Endothelial cell (in vitro differentiated cells): Measurements from ENCODE around the gene OR9G1. TPM values are rescaled to one million over a fixed set of nuclear protein-coding genes. Genes with fewer than 3 reads are reported as not detected.

Experiments used
- DNase-seq: peaks from one replicate; pipeline ENCODE4 v3.0.0; 2021; ENCODE audit warnings: low spot score
- H3K27ac Mint-ChIP-seq: one replicate; pipeline ENCODE4 v1.8.0; 2021; ENCODE audit warnings: mixed read lengths, inconsistent platforms; ENCODE audit not compliant: unreplicated experiment
- H3K27me3 Mint-ChIP-seq: one replicate; pipeline ENCODE4 v1.8.0; 2021; ENCODE audit warnings: mild to moderate bottlenecking, moderate library complexity, mixed read lengths, inconsistent platforms; ENCODE audit not compliant: unreplicated experiment
- H3K36me3 Mint-ChIP-seq: one replicate; pipeline ENCODE4 v1.8.0; 2021; ENCODE audit warnings: mild to moderate bottlenecking, low read depth, mixed read lengths, inconsistent platforms; ENCODE audit not compliant: unreplicated experiment
- H3K4me1 Mint-ChIP-seq: one replicate; pipeline ENCODE4 v1.8.0; 2021; ENCODE audit warnings: mild to moderate bottlenecking, mixed read lengths, inconsistent platforms; ENCODE audit not compliant: unreplicated experiment
- H3K4me3 Mint-ChIP-seq: one replicate; pipeline ENCODE4 v1.8.0; 2021; ENCODE audit warnings: mild to moderate bottlenecking, mixed read lengths, inconsistent platforms; ENCODE audit not compliant: unreplicated experiment
- H3K9me3 Mint-ChIP-seq: one replicate; pipeline ENCODE4 v1.8.0; 2021; ENCODE audit warnings: mixed read lengths, inconsistent platforms; ENCODE audit not compliant: unreplicated experiment
- total RNA-seq: library from RNA; stranded (reverse); fragmentation: NEBNext Ultra II Directional; extraction: Animal tissue kit (Norgen Biotek cat#: 25700); gene quantifications from one replicate; pipeline ENCODE4 v1.2.1, GENCODE V29; 2021; ENCODE audit not compliant: unreplicated experiment
- TF ChIP-seq, protein P1 (sequence below): fragments of 200-600 bp; sonication (generic); IDR thresholded peaks from one replicate; pipeline ENCODE4 v1.5.0; 2021; ENCODE audit warnings: antibody characterized with exemption; ENCODE audit not compliant: unreplicated experiment

OR9G1 gene
- total RNA-seq, 1 donor from 2014 or later, result not detected

GRCh38 chr11:56714206-56714605 lies 15.3 kb downstream of the OR9G1 start:
- Mint-ChIP-seq H3K27ac (no peak overlapping the region), H3K4me3 (no peak overlapping the region), H3K27me3 (peaks cover 3% of the 10 kb centered on the region), H3K4me1 (no peaks in the 10 kb centered on the region), H3K9me3 (no peaks in the 10 kb centered on the region), H3K36me3 (no peaks in the 10 kb centered on the region)
- TF ChIP-seq, protein P1, sequence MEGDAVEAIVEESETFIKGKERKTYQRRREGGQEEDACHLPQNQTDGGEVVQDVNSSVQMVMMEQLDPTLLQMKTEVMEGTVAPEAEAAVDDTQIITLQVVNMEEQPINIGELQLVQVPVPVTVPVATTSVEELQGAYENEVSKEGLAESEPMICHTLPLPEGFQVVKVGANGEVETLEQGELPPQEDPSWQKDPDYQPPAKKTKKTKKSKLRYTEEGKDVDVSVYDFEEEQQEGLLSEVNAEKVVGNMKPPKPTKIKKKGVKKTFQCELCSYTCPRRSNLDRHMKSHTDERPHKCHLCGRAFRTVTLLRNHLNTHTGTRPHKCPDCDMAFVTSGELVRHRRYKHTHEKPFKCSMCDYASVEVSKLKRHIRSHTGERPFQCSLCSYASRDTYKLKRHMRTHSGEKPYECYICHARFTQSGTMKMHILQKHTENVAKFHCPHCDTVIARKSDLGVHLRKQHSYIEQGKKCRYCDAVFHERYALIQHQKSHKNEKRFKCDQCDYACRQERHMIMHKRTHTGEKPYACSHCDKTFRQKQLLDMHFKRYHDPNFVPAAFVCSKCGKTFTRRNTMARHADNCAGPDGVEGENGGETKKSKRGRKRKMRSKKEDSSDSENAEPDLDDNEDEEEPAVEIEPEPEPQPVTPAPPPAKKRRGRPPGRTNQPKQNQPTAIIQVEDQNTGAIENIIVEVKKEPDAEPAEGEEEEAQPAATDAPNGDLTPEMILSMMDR, result no peak
- no peak for DNase-seq

DNA sequence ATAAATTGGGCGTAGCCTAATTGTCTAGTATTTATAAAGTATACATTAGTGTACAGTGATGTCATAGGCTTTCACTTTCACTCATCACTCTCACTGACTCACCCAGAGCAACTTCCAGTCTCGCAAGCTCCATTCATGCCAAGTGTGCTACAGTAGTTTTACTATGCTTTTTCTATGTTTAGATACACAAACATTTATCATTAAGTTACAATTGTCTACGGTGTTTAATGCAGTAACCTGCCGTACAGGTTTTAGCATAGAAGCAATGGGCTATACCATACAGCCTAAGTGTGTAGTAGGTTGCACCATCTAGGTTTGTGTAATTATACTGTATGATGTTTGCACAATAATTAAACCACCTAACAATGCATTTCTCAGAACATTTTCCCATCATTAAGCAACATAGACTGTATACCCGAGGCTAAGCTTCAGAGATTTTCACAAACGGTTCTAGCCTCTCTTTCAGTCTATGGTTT lies 17.5 kb downstream of the OR9G1 start:
- H3K9me3 Mint-ChIP-seq, result no peaks in the 10 kb centered on the region
- H3K27ac Mint-ChIP-seq, result no peak overlapping the region
- no peak overlapping the region for H3K4me3 Mint-ChIP-seq

DNA sequence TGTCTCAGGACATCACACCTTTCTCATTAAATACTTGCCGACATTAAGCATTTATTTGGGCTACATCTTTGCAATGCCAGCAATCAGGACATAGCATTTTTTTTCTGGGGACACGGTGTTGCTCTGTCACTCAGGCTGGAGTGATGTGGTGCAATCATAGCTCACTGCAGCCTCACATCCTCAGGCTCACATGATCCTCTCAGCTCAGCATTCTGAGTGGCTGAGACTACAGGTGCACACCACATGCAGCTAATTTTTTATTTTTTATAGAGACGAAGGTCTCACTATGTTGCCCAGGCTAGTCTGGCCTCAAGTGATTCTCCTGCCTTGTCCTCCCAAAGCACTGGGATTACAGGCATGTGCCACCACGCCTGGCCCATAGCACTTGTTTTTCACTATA lies 21.6 kb downstream of the OR9G1 start:
- no peak overlapping the region for H3K4me3 Mint-ChIP-seq
- H3K27ac Mint-ChIP-seq, result no peak overlapping the region
- H3K4me1 Mint-ChIP-seq, result no peaks in the 10 kb centered on the region
- H3K27me3 Mint-ChIP-seq, result no peaks in the 10 kb centered on the region
- no peaks in the 10 kb centered on the region for H3K9me3 Mint-ChIP-seq
- TF ChIP-seq, protein P1, result no peak
- H3K36me3 Mint-ChIP-seq, result no peaks in the 10 kb centered on the region
- no peak for DNase-seq

More for the DNA sequence above, 17.5 kb downstream of the OR9G1 start:
- H3K27me3 Mint-ChIP-seq, result peaks cover 3% of the 10 kb centered on the region
- H3K4me1 Mint-ChIP-seq, result no peaks in the 10 kb centered on the region
- no peaks in the 10 kb centered on the region for H3K36me3 Mint-ChIP-seq
- DNase-seq, result no peak
- TF ChIP-seq, protein P1, result no peak

- Mint-ChIP-seq H3K36me3 (no peaks in the 10 kb centered on the region), H3K27me3 (no peaks in the 10 kb centered on the region)
Measured at GRCh38 chr11:56740107-56740506, 41.2 kb downstream of the OR9G1 start.

DNA sequence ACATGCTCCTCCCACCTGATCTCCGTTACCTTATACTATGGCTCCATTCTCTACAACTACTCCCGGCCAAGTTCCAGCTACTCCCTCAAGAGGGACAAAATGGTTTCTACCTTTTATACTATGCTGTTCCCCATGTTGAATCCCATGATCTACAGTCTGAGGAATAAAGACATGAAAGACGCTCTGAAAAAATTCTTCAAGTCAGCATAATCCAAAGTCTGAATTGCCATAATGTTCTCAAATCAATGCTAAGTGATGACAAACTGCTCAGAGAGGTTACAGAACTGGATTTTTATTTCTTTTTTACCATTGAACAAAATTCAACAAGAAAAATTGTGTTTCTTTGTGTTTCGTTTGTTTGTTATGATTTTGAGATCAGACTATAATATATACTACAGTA lies 42.0 kb downstream of the OR9G1 start:
- no peaks in the 10 kb centered on the region for H3K36me3 Mint-ChIP-seq
- H3K4me1 Mint-ChIP-seq, result no peaks in the 10 kb centered on the region
- no peaks in the 10 kb centered on the region for H3K9me3 Mint-ChIP-seq
- no peaks in the 10 kb centered on the region for H3K27me3 Mint-ChIP-seq
- H3K27ac Mint-ChIP-seq, result no peak overlapping the region
- TF ChIP-seq, protein P1, result no peak
- DNase-seq, result no peak
- no peak overlapping the region for H3K4me3 Mint-ChIP-seq

More at GRCh38 chr11:56740107-56740506, 41.2 kb downstream of the OR9G1 start:
- H3K4me1 Mint-ChIP-seq, result no peaks in the 10 kb centered on the region
- H3K9me3 Mint-ChIP-seq, result no peaks in the 10 kb centered on the region
- DNase-seq, result no peak
- H3K4me3 Mint-ChIP-seq, result no peak overlapping the region
- no peak overlapping the region for H3K27ac Mint-ChIP-seq
- TF ChIP-seq, protein P1, result no peak
